ENCODE data around the gene KRT38.
"Not testable (repeated sequence)": the region's sequence is repeated elsewhere in the genome, so short reads cannot be mapped to it uniquely, and the experiment has no call there.

KRT38 gene

DNA sequence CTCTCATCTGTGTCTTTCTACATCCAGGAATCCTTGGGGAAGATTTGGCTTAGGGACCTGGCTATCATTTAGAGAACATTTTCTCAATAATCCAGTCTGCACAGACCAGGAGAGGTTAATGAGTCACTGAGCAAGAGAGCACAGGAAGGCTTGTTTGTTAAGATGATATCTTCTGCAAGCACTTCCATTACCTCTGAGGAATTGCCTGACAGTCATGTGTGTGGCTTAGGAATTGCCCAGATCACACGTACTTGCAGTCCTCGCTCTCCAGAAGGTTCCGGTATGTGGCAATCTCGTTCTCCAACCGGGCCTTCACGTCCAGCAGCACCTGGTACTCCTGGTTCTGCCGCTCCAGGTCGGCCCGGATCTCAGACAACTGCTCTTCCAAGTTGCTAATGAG is 19.7 kb downstream of the KRT38 start:
- no peak for DNase-seq

DNA sequence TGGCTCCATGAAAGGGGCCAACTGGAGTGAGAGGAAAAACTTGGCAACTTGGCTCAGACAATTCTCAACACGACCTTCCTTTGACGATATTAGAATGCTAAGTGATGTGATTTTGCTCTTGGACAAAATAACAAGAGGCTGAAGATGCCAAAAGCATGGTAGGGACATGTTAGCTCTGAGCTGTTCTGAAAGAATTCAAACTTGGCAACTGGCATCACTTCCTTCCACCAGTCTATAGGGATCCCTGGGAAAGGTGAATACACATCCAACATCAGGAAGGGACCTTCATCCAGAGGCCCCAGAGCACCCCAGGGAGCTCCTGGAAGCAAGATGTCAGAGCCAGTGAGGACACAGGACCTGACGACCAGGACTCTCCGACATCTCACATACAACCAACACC is 20.6 kb downstream of the KRT38 start:
- DNase-seq, result no peak

DNA sequence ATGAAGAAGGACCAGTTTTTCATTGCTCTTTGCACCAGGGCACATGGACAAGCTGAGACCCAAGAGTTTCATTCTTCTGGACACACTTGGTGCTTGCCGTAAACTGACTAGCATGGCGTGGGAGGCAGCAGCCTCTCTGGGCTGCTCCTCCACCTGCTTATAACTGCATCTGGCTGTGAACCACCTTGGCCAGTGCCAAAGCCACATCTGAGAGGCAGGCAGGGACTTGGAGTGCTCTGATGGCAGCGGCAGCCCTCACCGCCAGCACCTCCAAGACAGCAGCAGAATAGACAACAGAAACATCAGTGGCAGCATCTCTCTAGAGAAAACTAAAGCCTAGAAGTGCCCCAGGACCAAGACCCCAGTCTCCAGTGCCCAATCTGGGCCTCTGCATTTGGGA is 21.1 kb downstream of the KRT38 start:
- no peak for DNase-seq

DNA sequence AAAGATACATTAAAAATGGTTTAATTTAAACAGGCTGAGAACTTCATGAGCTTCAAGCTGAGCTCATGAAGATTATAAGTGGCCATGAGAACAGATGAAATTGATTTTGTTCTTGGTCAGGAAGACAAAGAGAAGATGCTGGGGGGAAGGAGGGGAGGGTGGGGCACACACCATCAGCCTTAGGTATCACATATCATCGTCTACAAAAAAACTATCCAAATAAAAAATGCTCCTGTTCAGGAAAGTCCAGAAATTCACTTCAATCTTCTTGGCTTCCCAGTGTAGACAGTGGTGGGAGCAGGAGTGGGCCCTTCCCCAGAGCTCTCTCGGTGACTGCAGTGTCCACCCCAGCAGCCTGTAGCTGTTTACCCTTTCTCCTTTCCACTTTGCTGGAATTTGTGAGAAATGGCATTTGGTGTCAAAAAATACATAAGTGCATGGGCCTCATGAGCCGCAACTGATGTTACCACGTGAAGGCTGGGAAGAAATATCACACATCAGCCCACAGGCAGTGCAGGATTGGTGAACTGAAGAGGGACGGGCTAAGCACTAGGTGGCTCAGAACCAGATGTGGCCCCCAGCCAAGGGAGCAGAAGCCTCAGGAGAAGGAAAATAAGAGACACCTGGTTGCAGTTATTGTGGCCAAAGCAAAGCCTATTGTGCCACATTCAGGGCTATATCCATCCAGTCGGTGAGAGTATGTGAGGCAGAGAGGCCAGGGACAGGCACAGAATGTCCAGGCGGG is 22.5 kb downstream of the KRT38 start:
- no peak for DNase-seq

DNA sequence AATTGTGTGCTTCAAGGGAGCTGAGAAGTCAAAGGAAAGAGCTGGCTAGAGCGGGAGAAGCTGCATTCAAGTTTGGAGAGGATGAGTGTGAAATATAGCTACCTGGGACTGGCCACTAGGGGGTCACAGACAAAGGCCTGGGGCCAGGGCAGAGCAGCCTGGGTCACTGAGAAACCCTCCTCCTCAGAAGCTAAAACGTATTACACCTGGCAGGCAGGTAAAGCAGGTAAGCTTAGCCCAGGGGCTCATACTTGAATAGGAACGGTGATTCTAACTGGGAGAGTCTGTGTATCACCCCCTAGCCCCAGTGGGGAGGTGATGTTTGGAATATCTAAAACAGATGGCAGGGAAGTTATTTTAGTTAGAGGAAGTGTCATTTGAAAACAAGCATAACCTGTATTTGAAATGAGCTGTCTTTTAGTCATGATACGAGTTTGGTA is 23.2 kb downstream of the KRT38 start:
- DNase-seq, result peak in 2 of 4 experiments; percentile 13 to 24

DNA sequence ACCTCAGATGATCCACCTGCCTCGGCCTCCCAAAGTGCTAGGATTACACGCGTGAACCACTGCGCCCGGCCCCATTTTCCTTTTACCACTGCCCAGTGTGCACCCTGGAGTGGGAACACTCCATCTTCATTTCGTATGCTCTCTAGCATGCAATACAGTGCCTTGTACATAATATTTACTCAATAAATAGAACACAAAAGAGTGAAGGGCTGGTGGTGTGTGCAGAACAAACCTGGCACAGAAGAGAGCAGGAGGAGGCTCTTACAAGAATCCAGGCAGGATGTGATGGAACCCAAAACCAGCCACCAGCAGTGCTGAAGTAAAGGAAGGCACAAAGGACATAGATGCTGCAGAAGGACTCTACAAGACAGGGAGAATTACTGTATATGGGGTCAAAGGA is 23.7 kb downstream of the KRT38 start:
- no peak for DNase-seq

DNA sequence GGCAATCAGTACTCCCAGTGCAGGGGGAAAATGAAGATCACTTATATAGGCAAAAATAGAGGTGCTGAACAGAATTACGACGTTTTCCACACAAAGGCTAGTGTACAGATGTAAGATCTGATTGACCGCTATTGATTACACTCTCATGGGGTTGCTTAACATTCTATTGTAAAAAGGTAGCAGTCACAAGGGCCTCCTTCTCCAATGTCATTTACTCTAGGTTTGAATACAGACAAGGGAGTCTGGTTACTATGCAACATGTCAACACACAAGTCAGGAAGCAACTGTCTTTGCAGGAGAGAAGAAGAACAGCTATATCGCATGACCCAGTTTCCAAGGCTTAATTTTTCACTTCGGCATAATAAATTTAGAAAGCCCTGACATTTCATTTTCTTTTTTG is 24.3 kb downstream of the KRT38 start:
- DNase-seq, result no peak

DNA sequence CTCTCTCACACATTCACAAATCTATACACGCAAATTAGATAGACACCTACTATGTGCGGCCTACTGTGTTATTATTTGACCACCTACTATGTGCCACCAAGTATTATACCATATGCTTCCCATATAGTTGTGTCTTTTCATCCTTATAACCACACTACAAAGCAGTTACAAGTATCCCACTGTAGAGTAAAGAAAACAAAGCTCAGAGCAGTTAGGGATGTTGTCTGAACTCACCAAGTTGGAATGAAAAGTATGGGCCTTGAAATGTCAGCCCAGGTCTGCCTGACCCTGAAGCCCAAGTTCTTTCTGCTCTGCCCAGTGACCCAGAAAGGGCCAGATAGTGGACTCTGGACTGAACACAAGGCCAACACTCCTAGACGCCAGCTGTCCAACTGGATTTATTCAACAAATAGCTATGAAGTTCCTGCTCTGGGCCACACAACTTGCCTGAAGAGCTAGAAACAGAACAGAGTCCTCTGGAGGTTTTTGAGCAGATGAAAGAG is 24.9 kb downstream of the KRT38 start:
- no peak for DNase-seq

DNA sequence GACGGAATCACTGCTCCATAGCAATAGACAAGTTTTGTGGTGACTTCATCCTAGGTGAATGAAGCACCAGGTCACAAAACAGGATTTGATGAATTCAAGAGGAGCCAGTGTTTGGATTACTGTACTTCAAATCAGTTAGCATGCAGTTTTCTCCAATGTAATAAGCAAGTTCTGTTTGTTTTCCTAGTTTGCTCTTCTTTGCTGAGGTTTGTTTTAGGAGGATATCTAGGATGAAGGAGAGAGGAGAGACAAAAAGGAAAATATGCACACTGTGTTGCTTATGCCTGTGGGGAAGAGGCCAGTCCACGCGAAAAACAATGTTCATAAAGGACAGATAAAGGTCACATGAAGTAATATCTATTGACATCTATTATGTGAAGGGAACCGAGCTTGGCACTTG is 25.4 kb downstream of the KRT38 start:
- no peak for DNase-seq

DNA sequence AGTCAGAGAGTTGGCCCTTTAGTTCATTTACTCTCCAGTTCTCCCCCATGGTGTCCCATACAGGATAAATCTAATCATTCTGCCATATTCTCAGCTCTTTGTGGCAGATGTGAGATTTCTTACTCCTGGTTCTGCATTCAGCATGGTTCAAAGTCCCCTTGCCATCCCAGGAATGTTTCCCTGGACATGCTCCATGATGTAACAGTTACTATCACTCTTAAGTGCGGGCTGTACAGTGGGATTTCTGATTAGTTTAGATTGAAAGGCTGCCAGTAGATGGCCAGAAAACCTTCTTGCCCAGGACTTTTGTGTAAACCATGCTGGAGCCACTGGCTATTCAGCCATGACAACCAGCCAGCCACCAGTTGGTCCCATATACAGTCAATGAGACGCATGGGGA is 26.8 kb downstream of the KRT38 start:
- DNase-seq, result no peak

DNA sequence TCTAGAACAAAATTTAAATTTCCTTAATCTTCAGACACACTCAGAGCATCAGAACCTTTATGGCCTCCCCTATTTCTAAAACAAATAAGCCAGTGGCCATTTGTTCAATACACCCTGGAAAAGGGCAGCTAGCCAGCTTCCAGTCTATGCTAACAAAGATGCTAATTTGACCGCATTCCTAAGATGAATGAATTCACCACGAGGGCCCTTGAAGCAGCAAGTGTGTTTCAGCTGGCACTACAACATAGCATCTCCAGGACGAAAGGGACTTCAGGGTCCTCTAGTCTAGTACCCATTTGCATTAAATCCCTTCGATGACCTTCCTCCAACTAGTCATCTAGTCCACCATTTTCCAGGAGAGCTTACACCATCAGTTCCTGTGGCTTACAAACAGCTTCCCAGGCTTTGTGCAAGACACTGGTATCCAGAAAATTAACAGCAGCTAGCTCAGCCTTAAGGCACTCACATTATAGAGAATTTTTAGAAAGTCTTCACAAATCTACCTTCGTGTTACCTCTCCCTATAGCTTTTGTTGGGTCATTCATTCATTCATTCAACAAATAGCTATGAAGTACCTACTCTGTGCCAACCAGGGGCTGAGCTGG is 27.3 kb downstream of the KRT38 start:
- no peak for DNase-seq

DNA sequence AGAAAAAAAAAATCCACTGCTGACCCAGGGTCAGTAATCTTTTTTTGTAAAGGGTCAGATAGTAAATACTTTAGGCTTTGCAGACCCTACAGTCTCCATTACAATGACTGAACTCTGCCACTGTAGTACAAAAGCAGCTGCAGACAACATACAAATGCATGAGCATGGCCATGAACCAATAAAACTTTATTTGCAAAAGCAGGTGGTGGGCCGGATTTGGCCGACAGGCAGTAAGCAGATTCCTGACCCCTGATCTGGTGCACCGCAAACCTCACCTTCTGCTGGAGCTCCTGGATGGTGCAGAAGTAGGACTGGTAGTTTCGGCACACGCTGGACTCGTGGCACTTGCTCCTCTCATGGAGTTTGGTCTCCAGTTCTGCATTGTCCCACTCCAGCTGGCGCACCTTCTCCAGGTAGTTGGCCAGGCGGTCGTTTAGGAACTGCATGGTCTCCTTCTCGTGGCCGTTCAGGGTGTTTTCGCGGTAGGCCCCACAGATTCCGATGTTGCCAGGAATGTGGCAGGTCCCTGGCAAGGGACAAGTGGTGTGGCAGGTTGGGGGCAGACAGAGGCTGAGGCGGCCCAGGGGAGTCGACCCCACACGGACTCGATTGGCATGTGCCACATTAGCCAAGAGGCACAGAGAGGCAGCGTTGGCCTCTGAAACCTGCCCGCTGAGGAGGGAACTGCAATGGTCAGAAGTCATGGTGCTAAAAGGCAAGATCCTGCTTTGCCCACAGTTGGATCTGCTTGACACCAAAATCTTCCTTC is 29.5 kb downstream of the KRT38 start:
- no peak for DNase-seq

DNA sequence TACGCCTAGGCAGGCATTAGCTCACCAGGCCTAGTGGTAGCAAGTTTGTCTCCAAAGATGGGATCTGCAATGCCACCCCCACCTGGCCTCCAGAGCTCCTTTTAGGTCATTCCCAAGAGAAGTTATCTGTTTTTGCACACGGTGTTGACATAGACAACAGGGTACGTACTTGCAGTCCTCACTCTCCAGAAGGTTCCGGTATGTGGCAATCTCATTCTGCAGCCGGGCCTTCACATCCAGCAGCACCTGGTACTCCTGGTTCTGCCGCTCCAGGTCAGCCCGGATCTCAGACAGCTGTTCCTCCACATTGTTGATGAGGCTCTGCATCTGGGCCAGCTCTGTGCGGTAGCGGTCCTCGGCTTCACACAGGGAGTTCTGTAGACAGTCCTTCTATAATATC is 33.6 kb downstream of the KRT38 start:
- no peak for DNase-seq

DNA sequence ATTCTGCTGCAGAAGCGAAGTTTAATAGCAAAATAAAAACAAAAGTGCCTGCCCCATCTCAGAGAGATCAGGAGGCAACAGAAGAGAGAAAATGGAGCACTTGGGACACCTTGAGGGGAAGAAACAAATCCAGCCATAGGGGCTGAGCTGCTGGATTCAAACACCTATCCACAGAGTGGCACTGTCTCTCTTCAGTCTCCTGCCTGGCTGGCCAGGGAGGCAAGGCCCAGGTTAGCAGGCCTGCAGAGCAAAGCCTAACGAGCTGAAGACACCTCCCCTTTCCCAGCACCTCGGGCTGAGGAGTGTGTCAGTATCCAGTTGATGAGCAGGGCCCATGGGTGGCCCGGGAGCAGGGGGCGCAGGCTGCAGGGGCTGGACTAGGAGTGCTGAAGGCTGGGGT is 34.6 kb downstream of the KRT38 start:
- DNase-seq, result no peak

DNA sequence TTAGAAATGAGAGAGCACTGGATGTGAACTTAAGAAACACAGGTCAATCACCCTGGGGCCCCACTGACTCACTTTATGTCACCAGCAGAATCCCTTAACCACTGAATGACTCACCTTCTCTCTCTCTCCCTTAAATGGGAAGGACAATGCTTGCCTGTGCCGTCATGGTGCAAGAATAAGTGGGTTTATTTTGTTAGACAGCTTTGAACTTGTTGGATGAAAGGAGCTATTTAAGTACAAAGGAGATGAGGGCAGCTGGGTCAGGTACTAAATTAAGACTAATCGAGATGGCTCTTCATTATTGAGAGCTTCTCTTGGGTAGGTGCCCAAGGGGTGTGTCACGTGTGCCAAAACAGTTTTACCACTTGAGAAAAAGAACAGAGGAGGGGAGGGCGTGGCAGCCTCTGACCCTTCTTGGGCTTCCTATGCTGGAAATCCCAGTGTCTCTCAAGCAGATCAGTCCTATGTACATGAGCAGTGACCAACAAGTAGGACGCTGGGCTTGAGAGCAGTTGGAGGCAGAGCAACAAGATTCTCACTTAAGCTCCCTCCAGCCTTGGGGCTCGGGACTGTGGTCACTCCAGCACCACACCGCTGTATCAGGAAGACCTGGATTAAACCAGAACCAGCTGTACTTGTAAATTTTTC is 36.6 kb downstream of the KRT38 start:
- peak; percentile 47 to 73 (median 62) for DNase-seq

DNA sequence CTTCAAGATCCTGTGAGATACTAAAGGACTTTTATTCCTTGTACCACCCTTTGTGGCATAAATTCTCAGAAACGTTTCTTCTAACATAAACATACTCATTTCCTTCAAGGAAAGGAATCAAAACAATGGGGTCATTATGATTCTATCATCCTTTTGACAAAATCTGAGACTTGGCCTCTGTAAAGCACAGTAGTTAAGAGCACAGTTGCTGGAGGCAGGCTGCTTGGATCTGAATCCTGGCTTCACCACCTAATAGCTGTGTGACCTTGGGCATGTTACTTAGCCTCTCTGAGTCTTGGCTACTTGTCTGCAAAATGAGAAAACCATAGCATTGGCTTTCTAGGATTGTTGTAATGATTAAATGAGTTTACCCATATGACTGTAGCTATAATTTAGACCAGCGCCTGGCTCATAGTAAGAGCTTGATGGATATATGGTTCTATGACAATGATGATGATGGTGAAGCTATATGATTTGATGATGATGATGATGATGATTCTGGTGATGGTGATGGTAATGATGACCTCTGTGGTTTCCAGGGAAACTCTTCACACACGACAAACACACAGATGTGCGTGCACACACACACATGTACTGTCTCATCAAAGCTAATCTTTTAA is 37.3 kb downstream of the KRT38 start:
- no peak for DNase-seq

DNA sequence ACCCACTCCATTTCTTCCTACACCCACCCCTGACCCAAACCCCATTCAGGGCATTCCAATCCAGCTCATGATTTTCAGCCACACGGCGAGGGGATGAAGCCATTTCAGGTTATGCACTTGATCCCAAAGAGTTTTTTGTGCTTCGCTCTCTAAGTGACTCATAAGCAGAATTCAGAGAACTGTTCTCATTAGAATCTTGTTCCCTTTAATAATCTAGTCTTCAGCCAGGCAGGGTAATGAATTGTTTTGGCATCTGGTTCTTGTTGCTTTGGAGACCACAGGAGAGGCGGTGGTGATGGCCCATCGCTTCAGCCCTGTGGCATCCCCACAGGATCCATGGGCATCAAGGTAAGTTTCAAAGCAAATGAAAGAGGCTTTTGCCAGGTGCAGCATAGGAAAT is 38.6 kb downstream of the KRT38 start:
- peak in 2 of 4 experiments; percentile 6 to 15 for DNase-seq

DNA sequence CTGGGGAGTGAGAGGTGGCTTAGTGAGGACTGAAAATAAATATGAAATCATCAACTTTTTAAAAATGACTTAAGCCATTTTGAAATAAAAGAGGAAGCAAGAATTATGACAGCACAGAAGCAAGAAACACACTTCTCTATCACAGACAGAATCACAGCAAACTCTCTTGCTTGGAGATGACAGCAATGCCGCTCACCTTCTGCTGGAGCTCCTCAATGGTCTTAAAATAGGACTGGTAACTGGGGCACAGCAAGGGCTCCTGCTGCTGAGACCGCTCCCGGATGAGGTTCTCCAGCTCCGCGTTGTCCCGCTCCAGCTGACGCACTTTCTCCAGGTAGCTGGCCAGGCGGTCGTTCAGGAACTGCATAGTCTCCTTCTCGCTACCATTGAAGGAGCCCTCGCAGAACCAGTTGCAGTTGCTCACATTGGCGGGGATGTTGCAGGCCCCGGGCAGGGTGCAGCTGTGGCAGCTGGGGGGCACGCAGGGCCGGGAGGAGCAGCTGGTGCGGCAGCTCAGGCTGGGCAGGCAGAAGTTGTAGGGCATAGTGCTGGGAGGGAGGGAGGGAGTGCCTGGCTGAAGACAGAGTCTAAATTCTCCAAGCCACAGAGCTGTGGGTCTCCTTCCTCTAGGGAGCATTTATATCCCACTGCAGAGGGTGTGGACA is 43.7 kb downstream of the KRT38 start, which contains the start of gene KRT31:
Gene KRT31, minus strand, starts transcription at position 613 of the 665 bp plus-strand sequence. Its CDS starts 69 bp downstream, at position 544.
- DNase-seq, result peak; percentile 26 to 69 (median 48)

DNA sequence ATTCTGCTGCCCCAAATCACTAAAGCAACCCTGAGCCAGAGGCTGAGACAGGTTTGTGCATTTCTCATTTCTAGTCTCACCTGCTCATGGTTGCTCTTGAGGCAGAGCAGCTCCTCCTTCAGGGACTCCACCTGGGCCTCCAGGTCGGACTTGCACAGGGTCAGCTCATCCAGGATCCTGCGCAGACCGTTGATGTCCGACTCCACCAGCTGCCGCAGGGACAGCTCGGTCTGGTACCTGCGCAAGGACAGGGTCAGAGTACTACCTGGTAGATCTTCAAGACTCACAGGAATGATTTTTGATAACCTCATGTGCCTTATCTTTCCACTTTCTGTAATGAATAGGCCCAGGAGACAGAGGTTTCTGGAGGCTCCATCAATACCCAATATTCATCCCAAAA is 44.4 kb downstream of the KRT38 start:
- no peak for DNase-seq

DNA sequence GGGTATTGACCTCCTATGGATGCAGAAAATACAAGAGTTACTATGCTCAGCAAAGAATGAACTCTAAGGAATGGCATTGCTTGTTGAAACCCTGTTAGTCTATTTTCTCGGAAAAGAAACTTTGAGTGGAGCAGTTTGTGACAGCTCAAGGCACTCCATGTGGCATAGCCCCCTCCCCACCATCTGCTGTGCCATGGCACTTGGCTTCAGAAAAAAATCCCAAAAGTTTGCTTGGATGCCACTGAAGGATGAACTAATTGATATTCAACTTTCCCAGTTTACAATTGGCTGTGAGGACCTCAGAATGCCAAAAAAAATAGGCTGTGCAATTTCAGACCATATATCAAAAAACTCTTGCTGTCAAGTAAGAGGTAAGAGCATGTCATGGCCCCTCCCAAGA is 45.2 kb downstream of the KRT38 start:
- no peak for DNase-seq

DNA sequence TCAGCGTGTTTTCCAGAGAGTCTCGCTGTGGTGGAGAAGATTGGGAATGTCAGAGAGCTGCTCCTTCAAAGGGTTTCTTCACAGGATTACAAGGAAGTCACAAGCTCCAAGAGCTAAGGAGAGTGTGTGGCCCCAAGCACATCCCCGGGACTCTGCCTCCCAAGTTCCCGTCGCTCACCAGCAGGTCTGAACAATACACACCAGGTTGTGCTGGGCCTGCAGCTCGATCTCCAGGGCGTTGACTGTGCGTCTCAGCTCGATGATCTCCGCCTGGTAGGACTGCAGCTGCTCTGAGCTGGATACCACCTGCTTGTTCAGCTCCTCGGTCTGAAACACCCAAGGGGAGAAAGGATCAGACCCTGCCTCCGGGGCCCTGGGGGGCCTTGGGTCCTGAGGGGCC is 45.7 kb downstream of the KRT38 start:
- DNase-seq, result not testable (repeated sequence)
